C4-2B (cell line): ENCODE data around the gene CACNA2D3.

Experiments used
- ZFX ChIP-seq: fragments of 450-650 bp; IDR thresholded peaks from 2 replicates; pipeline ENCODE4 v1.6.1; 2017
- TF ChIP-seq, protein P1 (sequence below): fragments of 450-650 bp; conservative IDR thresholded peaks from 2 replicates; pipeline ENCODE4 v1.5.1; 2017; ENCODE audit warnings: mild to moderate bottlenecking

DNA sequence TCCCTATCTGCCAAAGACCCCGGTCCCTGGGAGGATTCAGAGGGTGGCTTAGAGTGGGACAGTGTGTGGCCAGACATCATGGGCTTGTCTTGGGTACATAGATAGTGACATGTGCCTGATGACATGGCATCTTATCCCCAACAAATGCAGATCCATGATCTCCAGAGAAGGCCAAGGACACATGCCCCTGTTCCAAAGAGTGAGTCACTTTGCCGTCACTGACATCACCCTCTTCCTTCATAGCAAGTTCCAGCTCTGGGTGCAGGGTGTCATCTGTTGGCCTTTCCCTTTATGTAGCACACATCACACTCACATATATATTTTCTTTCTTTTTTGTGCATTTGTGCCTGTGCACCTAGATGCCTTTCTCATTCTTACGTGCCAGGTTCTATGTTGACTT, 455.0 kb downstream of the CACNA2D3 start:
- TF ChIP-seq, protein P1, sequence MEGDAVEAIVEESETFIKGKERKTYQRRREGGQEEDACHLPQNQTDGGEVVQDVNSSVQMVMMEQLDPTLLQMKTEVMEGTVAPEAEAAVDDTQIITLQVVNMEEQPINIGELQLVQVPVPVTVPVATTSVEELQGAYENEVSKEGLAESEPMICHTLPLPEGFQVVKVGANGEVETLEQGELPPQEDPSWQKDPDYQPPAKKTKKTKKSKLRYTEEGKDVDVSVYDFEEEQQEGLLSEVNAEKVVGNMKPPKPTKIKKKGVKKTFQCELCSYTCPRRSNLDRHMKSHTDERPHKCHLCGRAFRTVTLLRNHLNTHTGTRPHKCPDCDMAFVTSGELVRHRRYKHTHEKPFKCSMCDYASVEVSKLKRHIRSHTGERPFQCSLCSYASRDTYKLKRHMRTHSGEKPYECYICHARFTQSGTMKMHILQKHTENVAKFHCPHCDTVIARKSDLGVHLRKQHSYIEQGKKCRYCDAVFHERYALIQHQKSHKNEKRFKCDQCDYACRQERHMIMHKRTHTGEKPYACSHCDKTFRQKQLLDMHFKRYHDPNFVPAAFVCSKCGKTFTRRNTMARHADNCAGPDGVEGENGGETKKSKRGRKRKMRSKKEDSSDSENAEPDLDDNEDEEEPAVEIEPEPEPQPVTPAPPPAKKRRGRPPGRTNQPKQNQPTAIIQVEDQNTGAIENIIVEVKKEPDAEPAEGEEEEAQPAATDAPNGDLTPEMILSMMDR: no peak
- TF ChIP-seq ZFX: no peak
